Fibroblast of gingiva (primary cell): ENCODE data around the gene TMEM259.

Source experiments
- DNase-seq: peaks from one replicate; pipeline ENCODE4 v3.0.0-alpha.2; 2011; ENCODE audit warnings: low read depth

The TMEM259 gene

DNA sequence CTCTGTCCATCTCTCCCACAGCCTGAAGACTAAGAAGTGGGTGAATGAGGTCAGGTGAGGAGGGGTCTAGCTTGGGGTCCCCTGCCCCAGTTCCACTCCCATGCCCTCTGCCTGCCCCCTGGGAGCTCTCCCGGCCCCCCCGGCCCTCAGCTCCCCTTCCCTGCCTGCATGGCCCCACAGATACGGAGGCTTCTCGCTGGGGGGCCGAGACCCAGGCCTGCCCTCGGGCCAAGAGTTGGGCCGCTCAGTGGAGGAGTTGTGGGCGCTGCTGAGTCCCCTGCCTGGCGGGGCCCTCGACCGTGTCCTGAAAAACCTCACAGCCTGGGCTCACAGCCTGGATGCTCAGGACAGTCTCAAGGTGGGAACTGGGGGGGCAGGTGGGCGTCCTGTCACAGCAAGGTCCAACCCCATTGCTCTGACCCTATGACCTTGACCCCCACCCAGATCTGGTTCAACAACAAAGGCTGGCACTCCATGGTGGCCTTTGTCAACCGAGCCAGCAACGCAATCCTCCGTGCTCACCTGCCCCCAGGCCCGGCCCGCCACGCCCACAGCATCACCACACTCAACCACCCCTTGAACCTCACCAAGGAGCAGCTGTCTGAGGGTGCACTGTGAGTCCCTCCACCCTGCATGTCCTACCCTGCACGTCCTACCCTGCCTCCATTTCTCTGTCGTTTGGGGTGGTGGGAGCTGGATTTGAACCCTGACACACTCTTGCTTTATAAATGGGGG, 35.1 kb upstream of the TMEM259 start:
- no peak for DNase-seq

DNA sequence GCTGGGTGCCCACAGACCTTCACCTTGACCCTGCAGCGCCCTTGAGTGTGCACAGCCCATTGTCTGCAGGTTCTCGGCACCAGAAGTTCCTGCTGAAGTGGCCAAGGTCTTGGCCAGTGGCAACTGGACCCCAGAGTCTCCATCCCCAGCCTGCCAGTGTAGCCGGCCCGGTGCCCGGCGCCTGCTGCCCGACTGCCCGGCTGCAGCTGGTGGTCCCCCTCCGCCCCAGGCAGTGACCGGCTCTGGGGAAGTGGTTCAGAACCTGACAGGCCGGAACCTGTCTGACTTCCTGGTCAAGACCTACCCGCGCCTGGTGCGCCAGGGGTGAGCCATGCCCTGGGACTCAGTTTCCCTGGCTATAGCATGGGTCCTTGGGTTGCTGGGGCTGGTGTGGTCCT, 34.1 kb upstream of the TMEM259 start:
- DNase-seq = no peak

DNA sequence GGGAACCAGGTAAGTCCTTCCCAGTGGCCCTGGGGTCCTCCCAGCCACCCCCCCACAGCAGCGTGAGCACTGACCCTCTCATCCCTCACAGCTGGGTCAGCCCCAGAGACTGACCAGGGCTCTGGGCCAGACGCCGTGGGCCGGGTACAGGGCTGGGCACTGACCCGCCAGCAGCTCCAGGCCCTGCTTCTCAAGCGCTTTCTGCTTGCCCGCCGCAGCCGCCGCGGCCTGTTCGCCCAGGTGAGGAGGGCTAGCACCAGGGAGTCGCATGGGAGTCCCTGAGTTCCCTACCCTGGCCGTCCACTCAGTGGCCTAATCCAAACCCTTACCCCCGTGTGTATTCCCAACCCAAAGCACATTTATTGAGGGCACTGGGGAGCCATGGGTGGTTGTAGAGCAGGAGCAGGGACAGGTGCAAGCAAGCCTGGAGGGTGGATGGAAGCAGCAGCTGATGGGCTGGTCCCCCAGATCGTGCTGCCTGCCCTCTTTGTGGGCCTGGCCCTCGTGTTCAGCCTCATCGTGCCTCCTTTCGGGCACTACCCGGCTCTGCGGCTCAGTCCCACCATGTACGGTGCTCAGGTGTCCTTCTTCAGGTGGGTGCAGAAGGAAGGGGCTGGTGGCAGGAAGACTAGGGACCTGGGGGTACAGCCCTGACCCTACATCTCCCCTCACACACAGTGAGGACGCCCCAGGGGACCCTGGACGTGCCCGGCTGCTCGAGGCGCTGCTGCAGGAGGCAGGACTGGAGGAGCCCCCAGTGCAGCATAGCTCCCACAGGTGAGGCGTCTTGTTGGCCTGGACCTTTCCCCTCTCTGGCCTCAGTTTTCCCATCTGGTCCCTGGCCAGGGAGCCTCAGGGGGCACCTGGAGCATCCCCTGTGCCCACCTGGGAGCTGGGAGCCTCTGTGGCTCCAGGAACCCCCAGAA, 33.4 kb upstream of the TMEM259 start:
- no peak for DNase-seq

DNA sequence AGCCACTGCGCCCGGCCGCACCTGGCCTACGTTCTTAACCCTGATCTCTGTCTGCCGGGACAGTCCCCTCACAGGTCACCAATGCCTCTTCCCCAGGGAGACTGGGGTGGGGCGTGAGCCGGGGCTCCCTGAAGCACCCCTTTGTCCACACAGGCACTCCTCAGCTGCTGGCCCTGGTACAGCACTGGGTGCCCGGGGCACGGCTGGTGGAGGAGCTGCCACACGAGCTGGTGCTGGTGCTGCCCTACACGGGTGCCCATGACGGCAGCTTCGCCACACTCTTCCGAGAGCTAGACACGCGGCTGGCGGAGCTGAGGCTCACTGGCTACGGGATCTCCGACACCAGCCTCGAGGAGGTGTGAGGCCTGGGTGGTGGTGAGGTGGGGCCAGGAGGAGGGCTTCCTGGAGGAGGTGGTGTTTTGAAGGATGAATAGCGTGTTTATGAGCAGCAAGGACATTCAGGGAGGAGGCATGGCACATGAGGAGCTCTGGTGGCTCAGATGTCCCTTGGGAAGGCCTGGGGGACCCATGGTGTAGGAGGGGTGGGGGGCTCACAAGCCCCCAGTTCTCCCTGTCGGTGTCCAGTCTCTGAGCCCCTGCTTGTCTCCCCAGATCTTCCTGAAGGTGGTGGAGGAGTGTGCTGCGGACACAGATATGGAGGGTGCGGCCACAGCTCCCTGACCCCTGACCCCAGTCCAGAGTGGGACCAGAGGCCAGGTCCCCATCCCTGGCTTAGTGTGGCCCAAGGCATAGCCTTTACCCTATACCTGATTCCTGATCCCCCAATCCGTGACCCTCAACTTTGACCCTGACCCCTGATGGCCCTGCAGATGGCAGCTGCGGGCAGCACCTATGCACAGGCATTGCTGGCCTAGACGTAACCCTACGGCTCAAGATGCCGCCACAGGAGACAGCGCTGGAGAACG, 32.5 kb upstream of the TMEM259 start:
- DNase-seq = no peak

DNA sequence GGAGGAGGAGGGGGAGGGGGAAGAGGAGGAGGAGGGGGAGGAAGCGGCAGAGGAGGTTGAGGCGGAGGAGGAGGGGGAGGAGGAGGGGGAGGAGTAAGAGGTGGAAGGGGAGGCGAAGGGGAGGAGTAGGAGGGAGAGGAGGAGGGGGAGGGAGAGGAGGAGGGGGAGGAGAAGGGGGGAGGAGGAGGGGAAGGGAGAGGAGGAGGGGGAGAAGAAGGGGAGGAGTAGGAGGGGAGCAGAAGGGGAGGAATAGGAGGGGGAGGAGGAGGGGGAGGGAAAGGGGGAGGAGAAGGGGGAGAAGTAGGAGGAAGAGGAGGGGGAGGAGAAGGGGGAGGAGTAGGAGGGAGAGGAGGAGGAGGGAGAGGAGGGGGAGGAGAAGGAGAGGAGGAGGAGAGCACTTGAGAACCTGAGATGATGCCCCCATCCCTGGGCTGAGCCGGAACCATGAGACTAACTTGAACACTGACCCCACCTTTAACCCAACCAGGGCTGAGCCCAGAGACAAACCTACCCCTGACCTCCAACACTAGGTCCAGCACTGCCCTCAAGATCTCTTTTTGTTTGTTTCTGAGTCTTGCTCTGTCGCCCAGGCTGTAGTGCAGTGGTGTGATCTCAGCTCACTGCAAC, 31.5 kb upstream of the TMEM259 start:
- DNase-seq = no peak

DNA sequence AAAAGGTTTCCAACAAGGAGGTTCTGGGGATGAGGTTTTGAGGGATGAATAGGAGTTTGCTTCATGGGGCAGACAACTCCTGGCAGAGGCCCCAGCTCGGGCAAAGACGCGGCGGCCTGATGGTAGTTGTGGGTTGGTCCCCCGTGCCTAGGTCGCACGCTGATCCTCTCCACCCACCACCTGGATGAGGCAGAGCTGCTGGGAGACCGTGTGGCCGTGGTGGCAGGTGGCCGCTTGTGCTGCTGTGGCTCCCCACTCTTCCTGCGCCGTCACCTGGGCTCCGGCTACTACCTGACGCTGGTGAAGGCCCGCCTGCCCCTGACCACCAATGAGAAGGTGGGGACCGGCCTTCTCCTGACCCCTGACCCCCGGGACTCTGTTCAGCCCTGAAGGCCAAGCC, 30.9 kb upstream of the TMEM259 start:
- DNase-seq = no peak

DNA sequence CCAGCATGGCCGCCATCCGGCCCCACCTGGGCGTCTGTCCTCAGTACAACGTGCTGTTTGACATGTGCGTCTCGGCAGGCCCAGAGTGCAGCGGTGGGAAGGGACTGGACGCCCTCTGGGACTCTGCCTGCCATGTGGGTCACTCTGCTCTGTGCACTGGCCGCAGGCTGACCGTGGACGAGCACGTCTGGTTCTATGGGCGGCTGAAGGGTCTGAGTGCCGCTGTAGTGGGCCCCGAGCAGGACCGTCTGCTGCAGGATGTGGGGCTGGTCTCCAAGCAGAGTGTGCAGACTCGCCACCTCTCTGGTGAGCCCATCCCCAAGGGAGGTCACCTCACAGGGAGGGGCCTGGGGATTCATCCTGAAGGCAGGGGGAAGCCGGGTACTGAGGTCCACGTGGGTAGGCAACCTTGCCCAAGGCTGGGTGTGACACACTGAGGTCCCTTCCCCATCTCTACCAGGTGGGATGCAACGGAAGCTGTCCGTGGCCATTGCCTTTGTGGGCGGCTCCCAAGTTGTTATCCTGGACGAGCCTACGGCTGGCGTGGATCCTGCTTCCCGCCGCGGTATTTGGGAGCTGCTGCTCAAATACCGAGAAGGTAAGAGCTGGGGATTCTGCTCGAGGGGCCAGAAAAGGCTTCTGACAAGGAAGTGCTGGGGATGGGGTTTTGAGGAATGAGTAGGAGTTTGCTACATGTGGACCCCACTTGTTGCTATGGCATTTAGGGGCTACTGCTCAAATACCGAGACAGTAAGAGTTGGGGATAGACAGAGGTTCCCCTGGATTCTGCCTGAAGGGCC, 30.3 kb upstream of the TMEM259 start:
- DNase-seq = no peak

DNA sequence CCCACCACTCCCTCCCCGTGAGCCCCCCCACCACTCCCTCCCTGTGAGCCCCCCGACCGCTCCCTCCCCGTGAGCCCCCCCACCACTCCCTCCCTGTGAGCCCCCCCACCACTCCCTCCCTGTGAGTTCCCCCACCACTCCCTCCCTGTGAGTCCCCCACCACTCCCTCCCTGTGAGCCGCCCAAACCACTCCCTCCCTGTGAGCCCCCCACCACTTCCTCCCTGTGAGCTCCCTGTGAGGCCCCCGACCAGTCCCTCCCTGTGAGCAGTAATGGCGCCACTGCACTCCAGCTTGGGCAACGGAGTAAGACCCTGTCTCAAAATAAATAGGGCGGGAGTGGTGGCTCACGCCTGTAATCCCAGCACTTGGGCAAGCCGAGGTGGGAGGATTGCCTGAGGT, 28.9 kb upstream of the TMEM259 start:
- DNase-seq = no peak

DNA sequence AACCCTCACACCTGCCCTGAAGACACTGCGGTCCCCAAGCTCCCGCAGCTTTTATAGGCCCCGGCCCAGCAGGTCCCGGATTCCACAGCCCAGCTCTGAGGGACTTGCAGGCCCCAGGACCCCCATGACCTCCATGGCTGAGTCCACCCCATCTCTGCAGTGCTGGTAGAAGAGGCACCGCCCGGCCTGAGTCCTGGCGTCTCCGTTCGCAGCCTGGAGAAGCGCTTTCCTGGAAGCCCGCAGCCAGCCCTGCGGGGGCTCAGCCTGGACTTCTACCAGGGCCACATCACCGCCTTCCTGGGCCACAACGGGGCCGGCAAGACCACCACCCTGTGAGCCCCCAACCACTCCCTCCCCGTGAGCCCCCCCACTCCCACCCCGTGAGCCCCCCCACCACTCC, 28.2 kb upstream of the TMEM259 start:
- DNase-seq = no peak

DNA sequence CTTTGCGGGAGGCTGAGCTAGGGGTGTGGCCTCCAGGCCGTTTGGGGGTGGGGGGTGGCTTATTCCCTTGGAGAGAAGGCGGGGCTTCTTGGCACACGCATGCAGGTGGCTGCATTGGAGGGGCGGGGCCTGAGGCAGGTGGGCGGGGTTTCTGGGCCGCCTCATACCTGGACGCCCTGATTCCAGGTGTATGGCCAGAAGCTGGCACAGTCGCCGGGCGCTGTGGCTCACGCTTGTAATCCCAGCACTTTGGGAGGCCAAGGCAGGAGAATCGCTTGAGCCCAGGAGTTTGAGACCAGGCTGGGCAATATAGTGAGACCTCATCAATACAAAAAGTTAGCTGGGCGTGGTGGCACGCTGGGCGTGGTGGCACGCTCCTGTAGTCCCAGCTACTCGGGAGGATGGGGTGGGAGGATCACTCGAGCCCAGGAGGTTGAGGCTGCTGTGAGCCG, 26.8 kb upstream of the TMEM259 start:
- DNase-seq = no peak

DNA sequence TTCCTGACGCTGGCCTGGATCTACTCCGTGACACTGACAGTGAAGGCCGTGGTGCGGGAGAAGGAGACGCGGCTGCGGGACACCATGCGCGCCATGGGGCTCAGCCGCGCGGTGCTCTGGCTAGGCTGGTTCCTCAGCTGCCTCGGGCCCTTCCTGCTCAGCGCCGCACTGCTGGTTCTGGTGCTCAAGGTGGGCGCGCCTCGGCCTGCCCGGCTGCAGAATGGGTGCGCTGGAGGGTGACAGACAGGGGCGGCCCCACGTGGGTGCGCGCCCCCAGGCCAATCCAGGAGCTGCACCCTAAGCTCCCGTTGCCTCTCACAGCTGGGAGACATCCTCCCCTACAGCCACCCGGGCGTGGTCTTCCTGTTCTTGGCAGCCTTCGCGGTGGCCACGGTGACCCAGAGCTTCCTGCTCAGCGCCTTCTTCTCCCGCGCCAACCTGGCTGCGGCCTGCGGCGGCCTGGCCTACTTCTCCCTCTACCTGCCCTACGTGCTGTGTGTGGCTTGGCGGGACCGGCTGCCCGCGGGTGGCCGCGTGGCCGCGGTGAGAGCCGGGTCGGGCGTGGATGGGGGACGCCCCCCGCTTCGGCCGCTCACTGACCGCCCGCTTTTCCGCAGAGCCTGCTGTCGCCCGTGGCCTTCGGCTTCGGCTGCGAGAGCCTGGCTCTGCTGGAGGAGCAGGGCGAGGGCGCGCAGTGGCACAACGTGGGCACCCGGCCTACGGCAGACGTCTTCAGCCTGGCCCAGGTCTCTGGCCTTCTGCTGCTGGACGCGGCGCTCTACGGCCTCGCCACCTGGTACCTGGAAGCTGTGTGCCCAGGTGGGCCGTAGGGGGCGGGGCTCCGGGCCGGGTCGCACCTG, 26.1 kb upstream of the TMEM259 start:
- no peak for DNase-seq

DNA sequence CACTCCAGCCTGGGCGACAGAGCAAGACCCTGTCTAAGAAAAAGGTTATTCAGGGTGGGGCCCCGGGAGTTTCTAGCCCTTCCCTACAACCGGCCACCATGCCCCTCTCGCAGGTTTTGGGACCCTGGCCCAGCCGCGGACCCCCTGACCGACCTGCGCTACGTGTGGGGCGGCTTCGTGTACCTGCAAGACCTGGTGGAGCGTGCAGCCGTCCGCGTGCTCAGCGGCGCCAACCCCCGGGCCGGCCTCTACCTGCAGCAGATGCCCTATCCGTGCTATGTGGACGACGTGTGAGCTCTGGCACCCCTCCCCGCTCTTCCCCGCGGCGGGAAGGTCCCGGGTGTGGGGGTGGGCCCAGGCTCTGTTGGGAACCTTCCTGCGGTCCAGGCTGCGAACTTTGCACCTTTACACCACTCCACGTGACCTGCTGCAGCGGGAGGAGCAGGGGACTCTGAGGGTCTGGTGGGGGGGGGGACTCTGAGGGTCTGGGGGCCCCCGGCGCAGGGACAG, 25.2 kb upstream of the TMEM259 start:
- DNase-seq = no peak

DNA sequence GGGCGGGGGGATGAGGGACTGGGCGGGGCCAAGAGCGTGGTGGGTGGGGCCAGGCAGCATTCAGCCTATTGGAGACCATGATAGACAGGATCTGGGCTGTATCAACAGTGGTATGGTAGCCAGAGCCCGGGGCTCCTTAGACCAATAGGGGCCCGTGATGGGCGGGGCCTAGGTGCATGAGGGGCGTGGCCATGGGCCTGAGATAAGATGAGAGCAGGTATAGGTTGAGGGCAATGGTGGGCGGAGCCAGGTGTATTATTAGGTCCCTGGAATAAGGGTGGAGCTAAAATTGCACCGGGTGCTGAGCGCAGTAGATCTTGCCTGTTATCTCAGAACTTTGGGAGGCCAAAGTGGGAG, 24.3 kb upstream of the TMEM259 start:
- DNase-seq = no peak

DNA sequence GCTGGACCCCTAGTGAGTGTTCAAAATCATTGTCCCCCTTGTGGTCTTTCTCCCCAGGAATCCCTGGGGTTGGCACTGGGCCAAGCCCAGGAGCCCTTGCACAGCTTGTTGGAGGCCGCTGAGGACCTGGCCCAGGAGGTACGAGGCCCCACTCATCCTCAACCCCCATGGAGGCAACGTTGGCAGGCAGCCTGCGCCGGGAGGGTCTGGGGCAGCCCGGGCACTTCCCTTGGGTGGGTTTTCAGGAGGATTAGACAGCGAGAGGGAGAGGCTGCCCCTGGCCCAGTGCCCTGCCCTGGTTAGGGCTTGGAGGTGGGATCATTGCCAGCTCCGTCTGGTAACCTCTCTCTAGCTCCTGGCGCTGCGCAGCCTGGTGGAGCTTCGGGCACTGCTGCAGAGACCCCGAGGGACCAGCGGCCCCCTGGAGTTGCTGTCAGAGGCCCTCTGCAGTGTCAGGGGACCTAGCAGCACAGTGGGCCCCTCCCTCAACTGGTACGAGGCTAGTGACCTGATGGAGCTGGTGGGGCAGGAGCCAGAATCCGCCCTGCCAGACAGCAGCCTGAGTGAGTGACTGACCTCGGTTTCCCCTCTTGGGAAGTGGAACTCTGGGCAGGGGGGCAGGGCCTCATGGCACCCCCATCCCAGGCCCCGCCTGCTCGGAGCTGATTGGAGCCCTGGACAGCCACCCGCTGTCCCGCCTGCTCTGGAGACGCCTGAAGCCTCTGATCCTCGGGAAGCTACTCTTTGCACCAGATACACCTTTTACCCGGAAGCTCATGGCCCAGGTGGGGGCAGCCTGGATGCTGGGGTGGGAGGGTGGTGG, 22.0 kb upstream of the TMEM259 start:
- DNase-seq = no peak

DNA sequence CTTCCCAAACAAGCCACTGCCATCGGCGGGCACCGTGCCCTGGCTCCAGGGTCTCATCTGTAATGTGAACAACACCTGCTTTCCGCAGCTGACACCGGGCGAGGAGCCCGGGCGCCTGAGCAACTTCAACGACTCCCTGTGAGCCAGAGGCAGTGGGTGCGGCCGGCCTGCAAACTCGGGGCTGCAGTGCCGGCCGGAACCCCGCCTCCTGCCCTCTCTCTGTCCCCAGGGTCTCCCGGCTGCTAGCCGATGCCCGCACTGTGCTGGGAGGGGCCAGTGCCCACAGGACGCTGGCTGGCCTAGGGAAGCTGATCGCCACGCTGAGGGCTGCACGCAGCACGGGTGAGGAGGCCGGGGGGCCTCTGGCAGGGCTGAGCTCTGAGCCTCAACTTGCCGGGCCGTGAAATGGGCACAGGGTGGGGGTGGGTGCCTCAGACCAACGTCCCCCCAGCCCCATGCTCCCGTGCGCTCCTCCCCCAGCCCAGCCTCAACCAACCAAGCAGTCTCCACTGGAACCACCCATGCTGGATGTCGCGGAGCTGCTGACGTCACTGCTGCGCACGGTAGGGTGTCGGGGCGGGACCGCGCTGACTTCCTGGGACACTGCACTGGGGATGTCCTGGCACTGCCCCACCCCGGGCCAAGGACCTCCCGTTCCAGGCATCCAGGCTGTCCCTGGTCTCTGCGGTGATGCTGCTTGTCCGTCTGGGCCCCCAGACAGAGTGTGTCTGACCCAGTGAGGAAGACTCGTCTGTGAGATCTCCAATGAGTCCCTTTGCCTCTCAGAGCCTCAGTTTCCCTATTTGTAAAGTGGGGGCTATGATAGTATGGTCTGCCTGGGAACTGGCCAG, 21.1 kb upstream of the TMEM259 start:
- DNase-seq = peak; percentile 36

DNA sequence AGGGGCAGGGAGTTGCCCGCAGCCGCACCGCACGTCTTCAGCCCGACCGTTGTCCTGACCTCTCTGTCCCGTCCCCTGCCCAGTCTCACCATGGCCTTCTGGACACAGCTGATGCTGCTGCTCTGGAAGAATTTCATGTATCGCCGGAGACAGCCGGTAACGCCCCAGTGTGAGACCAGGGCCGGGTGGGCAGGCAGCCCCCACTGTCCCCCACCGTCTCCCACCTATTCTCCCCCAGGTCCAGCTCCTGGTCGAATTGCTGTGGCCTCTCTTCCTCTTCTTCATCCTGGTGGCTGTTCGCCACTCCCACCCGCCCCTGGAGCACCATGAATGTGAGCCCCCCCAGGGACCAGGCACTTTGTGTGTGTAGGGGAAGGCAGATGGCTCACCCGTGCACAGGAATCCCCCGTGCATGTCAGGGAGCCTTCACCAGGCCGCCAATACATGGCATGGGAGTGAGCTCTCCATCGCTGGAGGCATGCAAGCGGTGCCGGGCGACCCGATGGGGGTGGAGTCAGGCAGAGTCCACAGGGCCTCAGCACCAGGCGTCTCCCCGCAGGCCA, 20.4 kb upstream of the TMEM259 start:
- DNase-seq = no peak

DNA sequence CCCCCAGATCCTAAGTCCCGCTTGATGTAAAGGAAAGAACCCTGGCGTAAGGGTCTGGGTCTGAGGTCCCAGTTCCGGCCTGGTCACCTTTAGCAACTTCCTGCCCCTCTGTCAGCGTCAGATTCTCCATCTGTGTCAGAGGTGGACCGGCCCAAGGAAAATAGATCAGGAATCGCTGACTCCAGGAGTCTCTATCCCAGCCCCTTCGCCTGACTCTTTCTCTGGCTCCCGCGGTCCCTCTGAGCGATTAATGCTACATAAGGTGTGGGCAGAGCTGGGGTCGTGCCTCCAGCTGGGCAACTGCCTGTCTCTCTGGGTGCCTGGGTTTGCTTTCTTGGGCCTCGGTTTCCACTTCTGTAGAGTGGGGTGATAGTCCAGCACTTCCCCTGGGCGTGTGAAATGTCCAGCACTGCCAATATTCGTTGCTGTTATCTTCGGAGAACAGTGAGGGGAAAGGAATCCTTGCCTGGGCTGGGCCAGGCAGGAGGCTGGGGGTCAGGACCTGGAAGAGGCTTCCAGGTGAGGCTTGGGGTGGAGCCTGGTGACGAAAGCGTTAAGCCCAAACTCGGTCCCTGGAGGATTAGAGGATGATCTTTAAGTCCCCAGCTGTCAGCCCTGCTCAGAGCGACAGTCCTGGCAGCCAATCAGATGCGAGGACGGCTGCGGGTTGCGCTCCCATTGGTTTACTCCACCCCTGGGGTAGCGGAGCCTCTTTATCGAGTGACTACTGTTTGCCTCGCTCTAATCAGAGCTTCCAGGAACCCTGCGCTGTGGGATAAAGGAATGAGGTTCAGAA, 19.8 kb upstream of the TMEM259 start:
- peak; percentile 97 for DNase-seq
